H1 (cell line): ENCODE data around the gene NELFB. TPM values are rescaled to one million over a fixed set of nuclear protein-coding genes. Genes with fewer than 3 reads are reported as not detected.

Source experiments
- CTCF ChIA-PET: fragments of 300-600 bp; sonication (Branson Sonifier 250); formaldehyde crosslinking; loops from one replicate; lab custom pipeline; 2021; ENCODE audit not compliant: partially characterized antibody; lab: Charles Lee
- POLR2A ChIA-PET: fragments of 300-600 bp; sonication (Branson Sonifier 250); formaldehyde crosslinking; loops from one replicate; lab custom pipeline; 2021; ENCODE audit warnings: inconsistent platforms; ENCODE audit not compliant: partially characterized antibody; lab: Charles Lee
- DNase-seq, 2 experiments: peaks; one replicate each; pipeline versions ENCODE4 v3.0.0 to v3.0.0-alpha.2; 2010 to 2022; ENCODE audit warnings: low spot score in 2 of 2, low read depth in 1 of 2, mixed read lengths in 1 of 2
- FAIRE-seq: peaks from 2 replicates; lab custom pipeline; 2011; peaks lifted over from hg19 to GRCh38; lab: Jason Lieb, UNC
- H2AFZ ChIP-seq: 2 replicates; pipeline ENCODE4 v1.8.1; 2012; ENCODE audit warnings: low read length, inconsistent platforms
- H2AK5ac ChIP-seq: 2 replicates; pipeline ENCODE4 v1.6.1; 2013; ENCODE audit warnings: low read depth, low read length
- H2BK120ac ChIP-seq: replicated peaks from 2 replicates; pipeline ENCODE3; 2013; ENCODE audit warnings: low read depth, low read length, inconsistent platforms
- H2BK12ac ChIP-seq: 2 replicates; pipeline ENCODE4 v1.6.1; 2013; ENCODE audit warnings: low read depth, low read length
- H2BK15ac ChIP-seq: 2 replicates; pipeline ENCODE4 v1.6.1; 2013; ENCODE audit warnings: low read length
- H2BK20ac ChIP-seq: 2 replicates; pipeline ENCODE4 v1.6.1; 2013; ENCODE audit warnings: low read length
- H2BK5ac ChIP-seq: 2 replicates; pipeline ENCODE4 v1.6.1; 2013; ENCODE audit warnings: low read depth, low read length
- H3K14ac ChIP-seq: 2 replicates; pipeline ENCODE4 v1.6.1; 2013; ENCODE audit warnings: inconsistent platforms; ENCODE audit not compliant: insufficient read length
- H3K18ac ChIP-seq: 2 replicates; pipeline ENCODE4 v1.6.1; 2013; ENCODE audit warnings: low read length; ENCODE audit errors: extremely low read depth
- H3K23ac ChIP-seq: 2 replicates; pipeline ENCODE4 v1.6.1; 2013; ENCODE audit warnings: inconsistent platforms; ENCODE audit not compliant: insufficient read length
- H3K23me2 ChIP-seq: 2 replicates; pipeline ENCODE4 v1.6.1; 2013; ENCODE audit warnings: low read depth, low read length
- H3K27ac ChIP-seq: 2 replicates; pipeline ENCODE4 v1.6.1; 2011; ENCODE audit warnings: low read depth, low read length, inconsistent platforms
- H3K27me3 ChIP-seq, 4 experiments: replicated peaks in 1 of 4; 1 replicate in 1 of 4; 2 replicates in 3 of 4; pipeline versions ENCODE4 v1.6.1 to v1.8.1; 2011 to 2013; ENCODE audit warnings: low read length in 3 of 4, mild to moderate bottlenecking in 3 of 4, inconsistent platforms in 2 of 4, mixed read lengths in 2 of 4, moderate library complexity in 1 of 4; ENCODE audit not compliant: control insufficient read depth in 3 of 4, insufficient read depth in 3 of 4; ENCODE audit errors: extremely low read depth in 1 of 4
- H3K36me3 ChIP-seq, 4 experiments: 2 replicates each; pipeline versions ENCODE4 v1.6.1 to v1.8.1; 2011 to 2013; ENCODE audit warnings: mild to moderate bottlenecking in 4 of 4, low read length in 3 of 4, moderate library complexity in 2 of 4, control low read depth in 1 of 4, inconsistent platforms in 1 of 4; ENCODE audit not compliant: insufficient read depth in 4 of 4, control insufficient read depth in 2 of 4
- H3K4ac ChIP-seq: replicated peaks from 2 replicates; pipeline ENCODE3; 2013; ENCODE audit warnings: low read length, low read depth, mixed read lengths, inconsistent platforms; ENCODE audit not compliant: insufficient read length
- H3K4me1 ChIP-seq, 4 experiments: replicated peaks in 1 of 4; 1 replicate in 1 of 4; 2 replicates in 3 of 4; pipeline versions ENCODE4 v1.6.1 to v1.8.1; 2011 to 2013; ENCODE audit warnings: low read length in 3 of 4, inconsistent platforms in 2 of 4, mixed read lengths in 1 of 4; ENCODE audit not compliant: insufficient read depth in 4 of 4, control insufficient read depth in 3 of 4
- H3K4me2 ChIP-seq, 2 experiments: 2 replicates each; pipeline versions ENCODE4 v1.6.1 to v1.8.1; 2011 to 2013; ENCODE audit warnings: low read depth in 2 of 2, low read length in 2 of 2, control low read depth in 1 of 2, inconsistent platforms in 1 of 2, mild to moderate bottlenecking in 1 of 2; ENCODE audit not compliant: insufficient read depth in 1 of 2
- H3K4me3 ChIP-seq, 4 experiments: fragments of 200-600, 300-600 bp in 1 of 4; sonication (generic), shearing (Covaris generic), sonication (Bioruptor Twin) in 1 of 4; 2 replicates each; pipeline versions ENCODE4 v1.5.1 to v1.8.1; 2011 to 2016; ENCODE audit warnings: low read length in 4 of 4, low read depth in 3 of 4, control low read depth in 2 of 4, inconsistent platforms in 2 of 4, mild to moderate bottlenecking in 2 of 4, mixed read lengths in 1 of 4, moderate library complexity in 1 of 4; ENCODE audit not compliant: insufficient read depth in 2 of 4; ENCODE audit errors: extremely low read depth in 1 of 4
- H3K56ac ChIP-seq: replicated peaks from 2 replicates; pipeline ENCODE3; 2013; ENCODE audit warnings: low read depth, mild to moderate bottlenecking, mixed read lengths, low read length, inconsistent platforms; ENCODE audit not compliant: insufficient read length
- H3K79me1 ChIP-seq: 2 replicates; pipeline ENCODE4 v1.6.1; 2013; ENCODE audit warnings: low read depth, low read length, control low read depth
- H3K79me2 ChIP-seq, 2 experiments: 2 replicates each; pipeline versions ENCODE4 v1.6.1 to v1.8.1; 2012 to 2013; ENCODE audit warnings: low read length in 2 of 2, mild to moderate bottlenecking in 2 of 2, inconsistent platforms in 1 of 2; ENCODE audit not compliant: insufficient read depth in 2 of 2, control insufficient read depth in 1 of 2
- H3K9ac ChIP-seq, 4 experiments: replicated peaks in 1 of 4; 1 replicate in 1 of 4; 2 replicates in 3 of 4; pipeline versions ENCODE4 v1.6.1 to v1.8.1; 2011 to 2013; ENCODE audit warnings: low read depth in 3 of 4, low read length in 3 of 4, control low read depth in 2 of 4, mild to moderate bottlenecking in 2 of 4, moderate library complexity in 2 of 4, inconsistent platforms in 1 of 4; ENCODE audit errors: extremely low read depth in 1 of 4
- H3K9me3 ChIP-seq, 2 experiments: 2 replicates each; pipeline versions ENCODE4 v1.6.1 to v1.8.1; 2012 to 2013; ENCODE audit warnings: mild to moderate bottlenecking in 2 of 2, moderate library complexity in 2 of 2, control low read depth in 1 of 2, inconsistent platforms in 1 of 2, low read depth in 1 of 2, low read length in 1 of 2, mixed read lengths in 1 of 2; ENCODE audit not compliant: insufficient read depth in 2 of 2
- H4K20me1 ChIP-seq, 2 experiments: replicated peaks in 1 of 2; 2 replicates each; pipeline versions ENCODE3 to v1.8.1; 2011 to 2013; ENCODE audit warnings: inconsistent platforms in 2 of 2, low read length in 2 of 2, mild to moderate bottlenecking in 1 of 2; ENCODE audit not compliant: insufficient read depth in 2 of 2, control insufficient read depth in 1 of 2
- H4K5ac ChIP-seq: 2 replicates; pipeline ENCODE4 v1.6.1; 2013; ENCODE audit warnings: low read length, low read depth, mixed read lengths, inconsistent platforms; ENCODE audit not compliant: insufficient read length
- H4K8ac ChIP-seq: 2 replicates; pipeline ENCODE4 v1.8.0; 2013; ENCODE audit warnings: mild to moderate bottlenecking, moderate library complexity, low read length, inconsistent platforms; ENCODE audit not compliant: insufficient read depth; ENCODE audit errors: extremely low read depth
- H4K91ac ChIP-seq: replicated peaks from 2 replicates; pipeline ENCODE3; 2013; ENCODE audit warnings: low read length, mixed read lengths, inconsistent platforms; ENCODE audit not compliant: insufficient read length
- CBX8 ChIP-seq: fragments of 300-800, 300-1000 bp; sonication (generic); IDR thresholded peaks from 2 replicates; pipeline ENCODE4 v1.7.1; 2016; ENCODE audit warnings: low read depth, low read length, borderline replicate concordance
- CEBPB ChIP-seq: IDR thresholded peaks from 2 replicates; pipeline ENCODE4 v1.6.1; 2012; ENCODE audit warnings: low read depth, low read length
- NANOG ChIP-seq: IDR thresholded peaks from 2 replicates; pipeline ENCODE4 v1.6.1; 2011; ENCODE audit warnings: low read length, low read depth, mild to moderate bottlenecking, inconsistent platforms; ENCODE audit not compliant: insufficient read depth, poor library complexity, severe bottlenecking
- PHF8 ChIP-seq: fragments of 200-600 bp; sonication (generic); conservative IDR thresholded peaks from 2 replicates; pipeline ENCODE4 v1.7.1; 2012; ENCODE audit warnings: low read depth, mild to moderate bottlenecking, inconsistent platforms, low read length, moderate library complexity
- SRF ChIP-seq: IDR thresholded peaks from 2 replicates; pipeline ENCODE4 v1.6.1; 2011; ENCODE audit warnings: mild to moderate bottlenecking, low read depth, low read length, moderate library complexity
- WGBS, 2 experiments: shearing (Covaris generic) in 1 of 2; methylation state at CpG; one replicate each; pipeline versions ENCODE4 v1.1.6 to v1.1.7; 2013 to 2015; ENCODE audit warnings: low lambda C conversion rate in 2 of 2, mixed read lengths in 2 of 2, inconsistent platforms in 1 of 2, low coverage in 1 of 2, missing lambda C conversion rate in 1 of 2; ENCODE audit not compliant: insufficient replicate concordance in 2 of 2, insufficient coverage in 1 of 2, insufficient read length in 1 of 2; ENCODE audit errors: extremely low coverage in 1 of 2, missing lambda C conversion rate in 1 of 2; 5-methylcytosine and 5-hydroxymethylcytosine counted together
- polyA plus RNA-seq, 7 experiments: library from polyadenylated mRNA; depleted of rRNA in 3 of 7; stranded (reverse) in 5 of 7; unstranded in 2 of 7; fragments of >200 nt in 5 of 7; fragments of 200-250 nt in 2 of 7; gene quantifications; 1 replicate in 5 of 7; 2 replicates in 1 of 7; 4 replicates in 1 of 7; pipeline versions ENCODE4 v1.2.1 to v1.2.3, GENCODE V29; 2011 to 2013; ENCODE audit warnings: missing spikeins in 2 of 7, mixed read lengths in 2 of 7
- total RNA-seq: library from RNA; stranded (reverse); fragmentation: NEBNext Ultra II Directional; extraction: Animal tissue kit (Norgen Biotek cat#: 25700); gene quantifications from 2 replicates; pipeline ENCODE4 v1.2.1, GENCODE V29; 2021

The NELFB gene
- total and polyA plus RNA-seq, 2 of the 8 experiments (the other 6 are each of a cell fraction or from before 2014, with no cell fraction given), result 57.6 to 78.0 TPM

GRCh38 chr9:137293482-137294090, 38.5 kb downstream of the NELFB start:
- Histone ChIP-seq H3K23me2 (peaks cover 4% of the 10 kb centered on the region; the same call in 1 of the 2 replicates), H3K27me3 (peaks cover 0 to 24% (median 12%) of the 10 kb centered on the region in 4 experiments; a peak in 5 of 7 replicates), H2BK15ac (peak overlapping the region; percentile 40; the same call in 1 of the 2 replicates), H3K4ac (no peak overlapping the region), H4K20me1 (peaks cover 3 to 4% of the 10 kb centered on the region in 2 experiments), H3K9me3 (peaks cover 0 to 4% of the 10 kb centered on the region in 2 experiments; a peak in 2 of 4 replicates), H3K4me3 (no peak overlapping the region), H3K9ac (no peak overlapping the region), H2BK20ac (no peak overlapping the region), H4K91ac (no peak overlapping the region), H3K14ac (no peak overlapping the region), H3K36me3 (no peaks in the 10 kb centered on the region), H3K23ac (no peak overlapping the region), H4K5ac (no peak overlapping the region), H3K4me1 (peaks cover 3 to 18% (median 16%) of the 10 kb centered on the region in 4 experiments), H2AK5ac (peak overlapping the region; percentile 53; the same call in 1 of the 2 replicates), H3K27ac (no peak overlapping the region), H3K79me1 (no peaks in the 10 kb centered on the region), H2BK12ac (peak overlapping the region; percentile 88; the same call in 1 of the 2 replicates), H3K56ac (no peak overlapping the region), H3K18ac (no peak overlapping the region), H2BK120ac (no peak overlapping the region), H3K4me2 (no peak overlapping the region), H2AFZ (no peak overlapping the region), H2BK5ac (0 out of 2 replicates have a peak overlapping the region, but pooled peaks have one; percentile 24), H4K8ac (no peak overlapping the region), H3K79me2 (no peaks in the 10 kb centered on the region)
- DNase-seq (no peak), FAIRE-seq (no peak)
- ChIA-PET POLR2A (interaction anchor here (1.1 to 1.8 kb wide), 2 partner anchors 12 to 16 kb away, joined by 3 to 5 read pairs; partner anchors contain the start of gene TOR4A), CTCF (interaction anchor here (0.8 to 2.7 kb wide), 9 partner anchors 10 to 258 kb away, joined by 3 to 7 read pairs (median 3); no protein-coding TSS in a partner anchor)
- WGBS, 2 experiments, result 91% methylated on average over 29 of the region's 29 CpGs; no CpG with 5 or more reads in 1 of the 2 experiments
- TF ChIP-seq SRF, result no peak
- no peak for TF ChIP-seq NANOG
- no peak for TF ChIP-seq CEBPB
- TF ChIP-seq CBX8, result no peak
- TF ChIP-seq PHF8, result no peak
